ENCODE results near the gene WBP2.

WBP2 gene

GRCh38 chr17:75834279-75834920 lies 20.7 kb downstream of the WBP2 start:
- Histone ChIP-seq H2AFZ (ENCODE audit: low read depth, low read length) (no peak overlapping the region), H3K36me3 (ENCODE audit: insufficient read depth, low read length) (peaks cover 55% of the 10 kb centered on the region), H3K27ac (ENCODE audit: low read length) (no peak overlapping the region), H3K27me3 (ENCODE audit: insufficient read depth, low read length, poor library complexity) (no peaks in the 10 kb centered on the region), H3K79me2 (ENCODE audit: insufficient read depth, low read length) (no peaks in the 10 kb centered on the region), H3K4me3 (ENCODE audit: low read depth in 1 of 2, low read length in 2 of 2) (no peak overlapping the region), H3K9ac (ENCODE audit: low read depth, low read length) (no peak overlapping the region), H4K20me1 (ENCODE audit: insufficient read depth, low read length) (peaks cover 3% of the 10 kb centered on the region; the same call in 1 of the 2 replicates), H3K4me2 (ENCODE audit: insufficient read depth, low read length) (no peak overlapping the region), H3K9me3 (ENCODE audit: insufficient read depth, low read length, severe bottlenecking) (no peaks in the 10 kb centered on the region), H3K4me1 (ENCODE audit: insufficient read depth, low read length) (no peaks in the 10 kb centered on the region)
- DNase-seq (no peak), ATAC-seq (ENCODE audit: insufficient read depth, low read depth) (no peak)
- TF ChIP-seq EZH2 (IDR thresholded peaks at IDR 0.05; ENCODE audit: borderline replicate concordance, low read depth, low read length, severe bottlenecking): no peak
- TF ChIP-seq, protein P1, sequence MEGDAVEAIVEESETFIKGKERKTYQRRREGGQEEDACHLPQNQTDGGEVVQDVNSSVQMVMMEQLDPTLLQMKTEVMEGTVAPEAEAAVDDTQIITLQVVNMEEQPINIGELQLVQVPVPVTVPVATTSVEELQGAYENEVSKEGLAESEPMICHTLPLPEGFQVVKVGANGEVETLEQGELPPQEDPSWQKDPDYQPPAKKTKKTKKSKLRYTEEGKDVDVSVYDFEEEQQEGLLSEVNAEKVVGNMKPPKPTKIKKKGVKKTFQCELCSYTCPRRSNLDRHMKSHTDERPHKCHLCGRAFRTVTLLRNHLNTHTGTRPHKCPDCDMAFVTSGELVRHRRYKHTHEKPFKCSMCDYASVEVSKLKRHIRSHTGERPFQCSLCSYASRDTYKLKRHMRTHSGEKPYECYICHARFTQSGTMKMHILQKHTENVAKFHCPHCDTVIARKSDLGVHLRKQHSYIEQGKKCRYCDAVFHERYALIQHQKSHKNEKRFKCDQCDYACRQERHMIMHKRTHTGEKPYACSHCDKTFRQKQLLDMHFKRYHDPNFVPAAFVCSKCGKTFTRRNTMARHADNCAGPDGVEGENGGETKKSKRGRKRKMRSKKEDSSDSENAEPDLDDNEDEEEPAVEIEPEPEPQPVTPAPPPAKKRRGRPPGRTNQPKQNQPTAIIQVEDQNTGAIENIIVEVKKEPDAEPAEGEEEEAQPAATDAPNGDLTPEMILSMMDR (IDR thresholded peaks at IDR 0.05; ENCODE audit: borderline replicate concordance, extremely low read depth, low read length, poor library complexity, severe bottlenecking): no peak

- no peak overlapping the region for H3K4me2 ChIP-seq (ENCODE audit: insufficient read depth, low read length)
- H3K27ac ChIP-seq (ENCODE audit: low read length): no peak overlapping the region
- TF ChIP-seq EZH2 (IDR thresholded peaks at IDR 0.05; ENCODE audit: borderline replicate concordance, low read depth, low read length, severe bottlenecking): no peak
- TF ChIP-seq, protein P1 (IDR thresholded peaks at IDR 0.05; ENCODE audit: borderline replicate concordance, extremely low read depth, low read length, poor library complexity, severe bottlenecking): no peak
These were observed 22.3 kb downstream of the WBP2 start for GRCh38 chr17:75832652-75833400.

DNA sequence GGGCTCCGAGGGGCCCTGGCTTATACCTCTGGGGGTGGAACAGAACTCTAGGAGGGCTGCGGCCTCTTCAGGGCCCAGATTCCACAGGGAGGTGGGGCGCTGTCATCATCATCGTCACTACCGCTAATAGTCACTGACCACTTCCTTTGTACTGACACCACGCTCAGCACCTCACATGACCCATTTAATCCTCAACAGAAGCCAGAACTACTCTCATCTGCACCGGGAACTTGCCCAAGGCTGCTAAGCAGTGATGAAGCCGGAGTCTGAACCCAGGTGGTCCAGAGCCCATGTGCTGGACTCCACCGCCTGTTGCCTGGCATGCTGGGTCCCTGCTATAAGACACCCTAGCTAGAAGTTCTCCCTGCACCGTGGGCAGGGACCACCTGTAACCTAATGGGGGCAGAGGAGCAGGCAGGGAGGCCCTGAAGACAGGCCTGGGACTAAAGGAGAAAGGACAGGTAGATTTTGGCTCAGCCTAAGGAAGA lies 22.9 kb downstream of the WBP2 start:
- Histone ChIP-seq H3K9me3 (ENCODE audit: insufficient read depth, low read length, severe bottlenecking) (no peaks in the 10 kb centered on the region), H3K4me3 (ENCODE audit: low read depth in 1 of 2, low read length in 2 of 2) (no peak overlapping the region), H3K27ac (ENCODE audit: low read length) (no peak overlapping the region), H3K79me2 (ENCODE audit: insufficient read depth, low read length) (no peaks in the 10 kb centered on the region), H3K9ac (ENCODE audit: low read depth, low read length) (no peak overlapping the region), H3K36me3 (ENCODE audit: insufficient read depth, low read length) (peaks cover 68% of the 10 kb centered on the region), H4K20me1 (ENCODE audit: insufficient read depth, low read length) (peaks cover 6% of the 10 kb centered on the region; the same call in 1 of the 2 replicates), H3K27me3 (ENCODE audit: insufficient read depth, low read length, poor library complexity) (no peaks in the 10 kb centered on the region), H2AFZ (ENCODE audit: low read depth, low read length) (no peak overlapping the region), H3K4me2 (ENCODE audit: insufficient read depth, low read length) (no peak overlapping the region), H3K4me1 (ENCODE audit: insufficient read depth, low read length) (no peaks in the 10 kb centered on the region)
- no peak for DNase-seq
- TF ChIP-seq, protein P1 (IDR thresholded peaks at IDR 0.05; ENCODE audit: borderline replicate concordance, extremely low read depth, low read length, poor library complexity, severe bottlenecking): no peak
- ATAC-seq (ENCODE audit: insufficient read depth, low read depth): no peak

More at GRCh38 chr17:75832652-75833400, 22.3 kb downstream of the WBP2 start:
- Histone ChIP-seq H3K9ac (ENCODE audit: low read depth, low read length) (no peak overlapping the region), H4K20me1 (ENCODE audit: insufficient read depth, low read length) (peaks cover 6% of the 10 kb centered on the region; the same call in 1 of the 2 replicates), H3K27me3 (ENCODE audit: insufficient read depth, low read length, poor library complexity) (no peaks in the 10 kb centered on the region), H3K9me3 (ENCODE audit: insufficient read depth, low read length, severe bottlenecking) (no peaks in the 10 kb centered on the region), H3K4me3 (ENCODE audit: low read depth in 1 of 2, low read length in 2 of 2) (no peak overlapping the region), H2AFZ (ENCODE audit: low read depth, low read length) (no peak overlapping the region), H3K4me1 (ENCODE audit: insufficient read depth, low read length) (no peaks in the 10 kb centered on the region), H3K36me3 (ENCODE audit: insufficient read depth, low read length) (peaks cover 62% of the 10 kb centered on the region), H3K79me2 (ENCODE audit: insufficient read depth, low read length) (no peaks in the 10 kb centered on the region)
- ATAC-seq (ENCODE audit: insufficient read depth, low read depth): peak; percentile 37
- DNase-seq: peak; percentile 25
